Measurements from ENCODE around the gene PER2. TPM values are rescaled to one million over a fixed set of nuclear protein-coding genes. Genes with fewer than 3 reads are reported as not detected.

The PER2 gene
- total RNA-seq, 4 donors from 2014 or later = 5.3 to 36.4 (median 15.4) TPM

- no peak for TF ChIP-seq CTCF (IDR thresholded peaks at IDR 0.05)
- DNase-seq (ENCODE audit: low spot score) = no peak
- ATAC-seq (ENCODE audit: low FRiP score) = no peak
Observed at GRCh38 chr2:238299803-238300202, 11.4 kb upstream of the PER2 start.

- DNase-seq (ENCODE audit: low spot score) (no peak), ATAC-seq (ENCODE audit: low FRiP score) (no peak)
- TF ChIP-seq CTCF (IDR thresholded peaks at IDR 0.05) = no peak
Observed at GRCh38 chr2:238296638-238297457, 8.4 kb upstream of the PER2 start.

- no peak for DNase-seq (ENCODE audit: low spot score)
- ATAC-seq (ENCODE audit: low FRiP score) = no peak
- no peak for TF ChIP-seq CTCF (IDR thresholded peaks at IDR 0.05)
Observed at GRCh38 chr2:238295144-238296112, 7.0 kb upstream of the PER2 start.

- TF ChIP-seq CTCF (IDR thresholded peaks at IDR 0.05) = no peak
- no peak for ATAC-seq (ENCODE audit: low FRiP score)
- DNase-seq (ENCODE audit: low spot score) = no peak
Observed at GRCh38 chr2:238294393-238295143, 6.2 kb upstream of the PER2 start.

GRCh38 chr2:238294046-238294392, 5.6 kb upstream of the PER2 start:
- ATAC-seq (ENCODE audit: low FRiP score) = no peak
- TF ChIP-seq CTCF (IDR thresholded peaks at IDR 0.05) = no peak
- peak; percentile 12 for DNase-seq (ENCODE audit: low spot score)

GRCh38 chr2:238291550-238292281, 3.3 kb upstream of the PER2 start:
- TF ChIP-seq CTCF (IDR thresholded peaks at IDR 0.05) = no peak
- no peak for DNase-seq (ENCODE audit: low spot score)
- ATAC-seq (ENCODE audit: low FRiP score) = no peak
